ENCODE data around the gene RNF39.

Gene RNF39

DNA sequence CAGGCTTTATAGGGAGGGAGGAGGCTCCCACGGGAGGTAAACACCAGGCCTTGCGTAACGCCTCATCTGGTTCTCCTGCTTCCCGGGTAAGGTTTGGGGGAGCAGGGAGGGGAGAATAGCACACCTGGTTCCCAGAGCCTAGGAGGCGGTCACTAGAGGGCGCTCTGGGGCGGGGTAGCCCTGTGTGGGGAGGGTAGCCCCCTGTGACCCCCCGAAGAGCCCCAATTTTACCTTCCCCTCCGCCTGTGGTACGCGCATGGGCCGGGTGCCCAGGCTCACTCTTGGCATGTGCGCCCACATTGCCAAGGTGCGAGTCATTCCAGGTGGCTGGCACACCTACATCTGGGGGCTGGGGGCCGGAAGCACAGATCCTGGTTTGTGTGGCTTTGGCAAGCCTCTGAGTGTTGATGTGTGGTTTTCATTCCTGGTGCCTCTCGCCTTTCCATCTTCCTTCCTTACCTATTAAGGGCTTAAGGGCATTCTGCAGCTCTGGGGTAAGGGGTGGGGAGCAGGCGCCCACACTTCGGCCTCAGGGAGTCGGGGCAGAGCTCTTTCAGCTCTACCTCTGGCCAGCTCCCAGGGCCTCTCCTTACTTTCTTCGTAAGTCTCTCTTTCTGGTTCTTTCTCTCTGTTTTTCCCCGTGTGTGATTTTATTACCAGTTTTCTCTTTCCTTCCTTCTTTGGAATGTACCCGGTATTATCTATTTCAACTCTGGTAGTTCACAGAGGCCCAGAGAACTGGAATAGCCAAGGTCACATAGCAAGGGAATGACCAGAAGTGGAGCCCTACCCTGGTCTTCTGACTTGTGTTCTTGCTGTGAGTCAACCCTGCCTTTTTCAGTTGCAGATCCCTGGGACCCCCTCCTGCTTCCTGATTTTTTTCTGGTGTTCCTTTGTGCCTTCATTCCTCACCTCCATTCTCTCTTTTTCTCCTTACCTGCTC, 492 bp upstream of the RNF39 start:
- peaks cover 10% of the 10 kb centered on the region for H3K4me1 ChIP-seq (ENCODE audit: insufficient read depth, low read length)

DNA sequence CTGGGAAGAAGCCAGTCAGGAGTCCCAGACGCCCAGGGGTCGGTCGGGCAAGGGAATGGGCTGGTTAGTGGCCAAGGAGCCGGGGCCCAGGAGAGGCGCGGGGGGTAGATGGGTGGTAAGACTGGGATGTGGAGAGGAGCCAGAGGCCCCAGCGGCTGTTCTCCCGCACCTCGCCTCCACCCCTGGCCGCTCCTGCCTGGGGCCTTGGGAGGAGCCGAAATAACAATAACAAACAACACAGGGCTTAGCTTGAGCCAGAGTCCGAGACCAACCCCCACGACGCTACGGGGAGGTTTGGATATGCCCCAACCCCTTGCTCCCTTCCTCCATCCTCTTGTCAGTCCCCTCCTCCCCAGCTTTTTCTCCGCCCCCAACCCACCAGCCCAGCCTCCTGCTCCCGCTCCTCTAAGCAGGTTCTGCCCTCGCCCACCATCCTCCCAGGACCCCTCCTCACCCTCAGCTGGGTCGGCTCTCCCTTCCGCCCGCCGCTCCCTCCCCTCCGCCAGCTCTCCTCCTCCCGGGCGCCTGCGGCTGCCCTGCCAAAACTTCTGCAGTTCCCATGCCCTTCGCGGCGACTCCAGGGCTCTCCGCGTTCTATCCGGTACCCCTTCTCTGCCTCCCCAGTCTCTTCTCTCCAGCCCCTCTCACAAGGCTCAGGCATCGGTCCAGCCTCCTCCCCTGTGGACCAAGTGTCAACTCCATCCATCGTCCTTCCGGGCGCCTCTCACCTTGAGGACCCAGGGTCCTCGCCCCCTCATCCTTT, 1.1 kb downstream of the RNF39 start:
- Histone ChIP-seq H2AFZ (ENCODE audit: low read depth, low read length) (peak overlapping the region; percentile 51), H3K4me1 (ENCODE audit: insufficient read depth, low read length) (peaks cover 10% of the 10 kb centered on the region), H3K36me3 (ENCODE audit: insufficient read depth, low read length) (peaks cover 2% of the 10 kb centered on the region), H3K9me3 (ENCODE audit: low read length) (no peaks in the 10 kb centered on the region), H3K27me3 (ENCODE audit: insufficient read depth, low read length) (peaks cover 67% of the 10 kb centered on the region), H3K4me3 (ENCODE audit: low read length) (peak overlapping the region; percentile 18)

More for the DNA sequence above, 492 bp upstream of the RNF39 start:
- Histone ChIP-seq H3K9me3 (ENCODE audit: low read length) (no peaks in the 10 kb centered on the region), H2AFZ (ENCODE audit: low read depth, low read length) (no peak overlapping the region), H3K4me3 (ENCODE audit: low read length) (no peak overlapping the region), H3K36me3 (ENCODE audit: insufficient read depth, low read length) (no peaks in the 10 kb centered on the region), H3K27me3 (ENCODE audit: insufficient read depth, low read length) (peaks cover 67% of the 10 kb centered on the region)

DNA sequence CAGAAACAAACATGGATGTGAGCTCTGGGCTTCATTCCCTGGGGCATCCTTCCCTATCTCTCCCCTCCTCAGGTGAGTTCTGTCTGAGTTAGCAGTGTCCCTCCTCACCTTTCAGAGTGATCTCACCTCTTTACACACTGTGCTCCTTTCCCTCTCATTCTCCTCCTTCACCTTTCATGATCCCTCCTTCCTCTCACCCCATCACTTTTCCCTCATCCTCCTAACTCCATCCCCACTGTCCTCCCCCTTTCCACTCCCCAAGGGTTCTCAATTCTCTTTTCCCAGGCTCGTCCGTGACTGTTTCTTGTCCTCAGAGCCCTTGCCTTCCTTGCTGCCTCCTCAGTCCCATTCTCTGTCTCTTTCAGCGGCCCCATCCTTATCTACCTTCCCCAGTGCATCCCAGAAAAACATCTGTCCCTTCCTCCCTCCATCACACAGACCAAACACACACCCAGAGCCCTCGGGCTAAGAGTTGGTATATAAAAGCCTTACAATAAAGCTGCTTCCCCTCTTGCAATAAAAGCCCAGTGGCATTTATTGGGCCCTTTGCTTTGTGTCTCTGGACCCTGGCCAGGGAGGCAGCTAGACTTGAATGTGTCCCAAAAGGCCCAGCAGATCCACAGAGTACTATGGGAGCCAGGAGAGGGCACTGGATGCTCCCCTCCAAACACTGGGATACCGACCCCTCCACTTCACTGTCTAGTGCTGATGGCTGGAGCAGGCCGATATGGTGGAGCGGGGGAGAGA, 1.9 kb downstream of the RNF39 start:
- Histone ChIP-seq H2AFZ (ENCODE audit: low read depth, low read length) (no peak overlapping the region), H3K9me3 (ENCODE audit: low read length) (no peaks in the 10 kb centered on the region), H3K36me3 (ENCODE audit: insufficient read depth, low read length) (peaks cover 6% of the 10 kb centered on the region), H3K4me3 (ENCODE audit: low read length) (no peak overlapping the region), H3K27me3 (ENCODE audit: insufficient read depth, low read length) (peaks cover 62% of the 10 kb centered on the region), H3K4me1 (ENCODE audit: insufficient read depth, low read length) (peaks cover 10% of the 10 kb centered on the region)

DNA sequence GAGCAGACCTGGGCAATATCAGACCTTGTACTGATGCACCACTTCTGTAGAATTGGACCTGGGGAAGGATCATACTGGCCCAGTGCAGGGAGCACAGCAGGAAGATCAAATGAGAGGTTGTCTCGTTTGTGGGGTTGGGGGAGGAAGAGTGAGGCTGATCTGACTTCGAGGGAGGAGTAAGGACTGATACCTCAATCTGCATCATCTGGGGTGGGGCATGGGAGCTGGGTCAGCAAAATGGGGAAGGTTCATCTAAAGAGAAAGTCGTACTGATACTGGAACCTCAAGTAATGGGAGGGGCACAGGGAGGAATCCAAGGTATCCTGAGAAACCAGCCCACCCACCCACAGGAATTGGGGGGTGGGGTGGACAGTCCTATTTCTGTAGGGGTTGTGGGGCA, 3.7 kb downstream of the RNF39 start:
- Histone ChIP-seq H3K4me1 (ENCODE audit: insufficient read depth, low read length) (peaks cover 22% of the 10 kb centered on the region), H3K9me3 (ENCODE audit: low read length) (no peaks in the 10 kb centered on the region), H3K4me3 (ENCODE audit: low read length) (no peak overlapping the region), H3K36me3 (ENCODE audit: insufficient read depth, low read length) (peaks cover 6% of the 10 kb centered on the region), H3K27me3 (ENCODE audit: insufficient read depth, low read length) (peaks cover 45% of the 10 kb centered on the region), H2AFZ (ENCODE audit: low read depth, low read length) (no peak overlapping the region)

DNA sequence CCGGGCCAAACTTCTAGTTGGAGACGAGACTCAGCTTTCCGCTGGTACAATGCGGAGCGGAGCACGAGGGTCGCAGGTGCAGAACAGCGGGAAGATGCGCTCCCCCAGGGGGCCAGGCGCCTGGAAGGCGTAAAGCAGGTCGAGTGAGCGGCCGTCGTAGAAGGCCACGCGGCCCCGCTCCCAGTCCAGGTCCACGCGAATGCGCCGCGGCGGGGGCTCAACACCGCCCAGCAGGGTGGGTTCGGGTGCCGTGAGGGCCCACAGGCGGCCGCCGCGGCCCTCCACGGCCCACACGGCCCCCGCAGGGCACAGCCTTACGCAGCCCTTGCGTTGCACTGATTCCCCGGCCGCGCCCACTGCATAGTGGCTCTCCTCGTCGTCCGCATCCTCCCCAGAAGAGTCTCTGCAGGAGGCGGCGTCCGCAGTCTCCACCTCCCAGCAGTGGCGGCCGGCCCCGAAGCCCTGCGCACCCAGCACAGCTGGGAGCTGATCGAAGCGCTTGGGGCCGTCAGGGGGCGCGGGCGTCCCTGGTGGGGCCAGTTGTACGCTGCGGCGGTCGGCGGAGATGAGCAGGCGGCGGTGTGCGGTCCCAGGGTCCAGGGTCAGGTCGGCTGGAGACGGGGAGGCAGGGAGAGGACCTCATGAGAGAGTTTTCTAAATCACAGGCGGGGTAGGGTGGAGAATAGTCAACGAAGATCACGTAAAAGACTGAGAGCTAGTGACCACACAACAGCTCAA, 4.3 kb downstream of the RNF39 start:
- peaks cover 22% of the 10 kb centered on the region for H3K4me1 ChIP-seq (ENCODE audit: insufficient read depth, low read length)
- no peak overlapping the region for H2AFZ ChIP-seq (ENCODE audit: low read depth, low read length)
- no peaks in the 10 kb centered on the region for H3K9me3 ChIP-seq (ENCODE audit: low read length)
- H3K4me3 ChIP-seq (ENCODE audit: low read length): no peak overlapping the region
- peaks cover 39% of the 10 kb centered on the region for H3K27me3 ChIP-seq (ENCODE audit: insufficient read depth, low read length)
- H3K36me3 ChIP-seq (ENCODE audit: insufficient read depth, low read length): peaks cover 6% of the 10 kb centered on the region

DNA sequence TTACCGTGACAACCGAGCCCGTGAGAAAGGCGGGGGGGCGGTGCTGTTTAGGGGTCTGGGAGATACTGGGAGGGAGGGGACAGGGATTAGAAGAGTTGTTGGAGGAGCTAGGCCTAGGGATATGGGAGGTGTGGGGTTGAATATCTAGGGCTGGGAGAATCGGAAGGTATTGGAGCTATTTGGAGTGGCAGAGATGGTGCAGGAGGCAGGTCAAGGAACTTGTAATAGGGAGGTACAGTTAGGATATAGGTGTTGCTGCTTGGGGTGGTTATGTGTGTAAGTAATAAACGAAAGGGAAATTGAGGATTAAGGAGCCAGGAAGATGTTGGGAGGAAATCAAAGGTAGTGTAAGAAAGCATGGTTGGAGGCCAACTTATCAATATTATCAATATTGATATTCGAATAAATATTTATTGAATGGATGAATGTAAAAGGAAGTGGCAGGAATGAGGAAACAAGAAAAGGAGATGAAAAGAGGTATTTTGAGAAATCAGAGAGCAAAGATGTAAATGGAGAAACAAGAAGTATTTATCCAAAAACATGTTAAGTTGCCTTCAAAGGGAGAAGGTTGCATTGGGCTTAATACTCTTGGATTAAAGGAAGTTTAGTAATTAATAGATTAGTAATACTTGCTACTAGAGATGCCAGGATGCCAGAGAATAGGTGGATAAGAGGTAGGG, 8.0 kb downstream of the RNF39 start:
- H3K4me1 ChIP-seq (ENCODE audit: insufficient read depth, low read length): peaks cover 19% of the 10 kb centered on the region
- no peaks in the 10 kb centered on the region for H3K9me3 ChIP-seq (ENCODE audit: low read length)
- peak overlapping the region; percentile 43 for H2AFZ ChIP-seq (ENCODE audit: low read depth, low read length)
- H3K4me3 ChIP-seq (ENCODE audit: low read length): peak overlapping the region; percentile 68
- peaks cover 12% of the 10 kb centered on the region for H3K36me3 ChIP-seq (ENCODE audit: insufficient read depth, low read length)
- H3K27me3 ChIP-seq (ENCODE audit: insufficient read depth, low read length): peaks cover 2% of the 10 kb centered on the region

DNA sequence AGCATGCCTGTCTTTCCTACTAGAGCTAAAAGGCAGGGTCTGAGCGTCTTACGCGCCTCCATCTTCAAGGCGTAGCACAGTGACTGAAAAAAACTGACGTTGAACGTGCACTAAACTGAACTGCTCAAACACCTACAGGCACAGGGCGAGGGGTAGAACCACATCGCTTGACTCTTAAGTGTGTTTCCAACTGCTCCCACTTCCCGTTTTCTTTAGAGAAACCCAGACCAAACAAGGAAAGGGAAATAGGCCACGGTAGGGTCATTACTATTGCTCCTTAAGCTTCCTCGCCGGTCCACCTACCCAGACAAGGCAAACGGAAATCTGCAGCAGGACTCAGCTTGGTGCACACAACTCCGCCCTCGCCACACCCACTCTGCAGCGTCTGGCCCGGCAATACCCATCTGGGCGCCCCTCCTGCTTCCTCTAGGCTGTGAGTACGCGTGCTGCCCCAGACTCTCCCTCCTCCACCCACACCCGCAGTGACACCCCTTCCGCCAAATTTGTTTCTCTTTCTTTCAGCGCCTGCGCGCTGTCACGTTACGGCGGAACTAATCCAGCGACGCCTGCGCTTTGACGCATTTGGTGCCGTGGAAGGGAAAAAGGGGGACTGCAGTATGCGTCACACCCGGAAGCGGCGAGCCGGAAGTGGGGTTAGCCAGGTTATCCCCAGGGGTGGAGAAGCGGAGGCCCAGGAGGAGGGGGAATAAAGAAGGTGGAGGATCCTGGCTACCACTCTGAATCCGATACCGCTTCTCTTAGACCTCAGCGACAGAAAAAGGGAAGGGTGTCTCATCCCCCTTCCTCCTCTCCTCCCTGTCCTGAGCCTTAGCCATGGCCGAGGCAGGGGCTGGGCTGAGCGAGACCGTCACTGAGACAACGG, 8.8 kb downstream of the RNF39 start, which contains the start of gene PPP1R11:
PPP1R11 (plus strand) TSS at position 622 of the 883 bp plus-strand sequence; CDS start at position 835, 213 bp downstream.
- H3K27me3 ChIP-seq (ENCODE audit: insufficient read depth, low read length): no peaks in the 10 kb centered on the region
- peak within 1 kb of the TSS; percentile 68 for H3K4me3 ChIP-seq (ENCODE audit: low read length)
- peaks cover 24% of the 10 kb centered on the region for H3K4me1 ChIP-seq (ENCODE audit: insufficient read depth, low read length)
- no peaks in the 10 kb centered on the region for H3K9me3 ChIP-seq (ENCODE audit: low read length)
- H2AFZ ChIP-seq (ENCODE audit: low read depth, low read length): peak within 1 kb of the TSS; percentile 43
- peaks cover 12% of the 10 kb centered on the region for H3K36me3 ChIP-seq (ENCODE audit: insufficient read depth, low read length)

DNA sequence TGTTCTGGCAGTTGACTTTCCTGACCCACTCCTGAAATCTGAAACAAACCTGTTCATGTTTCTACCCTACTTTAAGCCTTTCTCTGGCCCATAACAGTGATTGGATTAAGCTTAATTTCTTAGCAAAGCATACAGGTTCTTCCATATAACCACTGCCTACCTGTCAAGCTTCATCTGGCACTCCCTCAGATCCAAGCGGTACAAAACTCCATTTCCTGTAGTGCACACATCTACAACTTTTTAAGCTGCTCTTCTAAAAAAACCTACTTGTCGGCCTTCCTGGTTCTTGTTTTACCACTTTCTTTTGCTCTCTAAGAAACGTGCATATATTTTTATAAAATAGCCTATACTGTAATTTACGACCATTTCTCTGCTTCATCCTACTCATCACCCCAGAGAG, 9.5 kb downstream of the RNF39 start:
- peaks cover 26% of the 10 kb centered on the region for H3K4me1 ChIP-seq (ENCODE audit: insufficient read depth, low read length)
- no peaks in the 10 kb centered on the region for H3K27me3 ChIP-seq (ENCODE audit: insufficient read depth, low read length)
- H3K9me3 ChIP-seq (ENCODE audit: low read length): no peaks in the 10 kb centered on the region
- peaks cover 12% of the 10 kb centered on the region for H3K36me3 ChIP-seq (ENCODE audit: insufficient read depth, low read length)
- H2AFZ ChIP-seq (ENCODE audit: low read depth, low read length): peak overlapping the region; percentile 38
- H3K4me3 ChIP-seq (ENCODE audit: low read length): peak overlapping the region; percentile 68

DNA sequence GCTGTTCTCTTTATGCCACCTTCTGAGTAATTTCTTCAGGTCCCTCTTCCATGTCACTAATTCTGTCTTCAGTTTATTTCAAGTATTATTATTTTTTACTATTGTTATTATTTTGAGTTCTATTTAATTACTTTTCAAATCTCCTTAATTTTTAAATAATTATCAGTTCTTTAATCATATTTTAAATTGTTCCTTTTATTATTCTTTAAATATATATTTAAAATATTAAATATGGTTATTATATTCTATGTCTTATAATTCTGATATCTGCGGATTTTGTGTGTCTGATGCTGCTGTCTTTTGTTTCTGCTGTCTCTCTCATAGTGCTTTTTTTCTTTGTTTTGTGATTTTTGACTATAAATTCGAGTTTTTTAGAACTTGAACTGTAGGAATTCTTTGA, 12.3 kb downstream of the RNF39 start:
- Histone ChIP-seq H3K27me3 (ENCODE audit: insufficient read depth, low read length) (no peaks in the 10 kb centered on the region), H3K36me3 (ENCODE audit: insufficient read depth, low read length) (peaks cover 6% of the 10 kb centered on the region), H3K4me3 (ENCODE audit: low read length) (no peak overlapping the region), H3K4me1 (ENCODE audit: insufficient read depth, low read length) (peaks cover 41% of the 10 kb centered on the region), H3K9me3 (ENCODE audit: low read length) (no peaks in the 10 kb centered on the region), H2AFZ (ENCODE audit: low read depth, low read length) (no peak overlapping the region)

DNA sequence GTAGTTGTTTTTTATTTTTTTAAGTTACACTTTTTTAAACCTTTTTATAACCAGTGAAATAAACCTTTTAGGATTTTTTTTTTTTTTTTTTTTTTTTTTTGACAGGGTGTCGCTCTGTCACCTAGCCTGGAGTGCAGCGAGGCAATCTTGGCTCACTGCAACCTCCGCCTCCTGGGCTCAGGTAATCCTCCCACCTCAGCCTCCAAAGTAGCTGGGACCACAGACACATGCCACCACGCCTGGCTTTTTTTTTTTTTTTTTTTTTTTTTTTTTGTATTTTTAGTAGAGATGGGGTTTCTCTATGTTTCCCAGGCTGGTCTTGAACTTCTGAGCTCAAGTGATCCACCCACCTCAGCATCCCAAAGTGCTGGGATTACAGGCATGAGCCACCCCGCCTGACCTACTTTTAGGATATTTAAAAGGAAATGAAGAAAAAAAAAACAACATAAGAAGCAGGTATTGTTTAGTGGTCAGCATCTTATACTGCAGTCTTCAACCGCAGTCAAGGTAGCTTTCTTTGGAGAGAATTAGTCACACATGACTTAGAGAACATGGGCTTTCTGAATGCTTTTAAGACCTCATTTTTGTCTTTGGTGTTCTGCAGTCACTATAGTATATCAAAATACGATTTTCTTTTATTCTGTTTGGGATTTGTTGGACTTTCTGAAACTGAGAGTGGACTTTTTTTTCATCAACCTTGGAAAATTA, 12.9 kb downstream of the RNF39 start:
- H3K27me3 ChIP-seq (ENCODE audit: insufficient read depth, low read length): no peaks in the 10 kb centered on the region
- H3K4me3 ChIP-seq (ENCODE audit: low read length): peak overlapping the region; percentile 75
- no peaks in the 10 kb centered on the region for H3K9me3 ChIP-seq (ENCODE audit: low read length)
- peaks cover 34% of the 10 kb centered on the region for H3K4me1 ChIP-seq (ENCODE audit: insufficient read depth, low read length)
- H3K36me3 ChIP-seq (ENCODE audit: insufficient read depth, low read length): peaks cover 9% of the 10 kb centered on the region
- no peak overlapping the region for H2AFZ ChIP-seq (ENCODE audit: low read depth, low read length)
